HUES64 (cell line): ENCODE measurements around the gene HSPA4.

ENCODE experiments used
- H3K27ac ChIP-seq: 2 replicates; pipeline ENCODE4 v1.7.0; 2013; ENCODE audit warnings: low read depth, low read length, inconsistent platforms
- H3K27me3 ChIP-seq: 2 replicates; pipeline ENCODE4 v1.6.1; 2013; ENCODE audit warnings: mild to moderate bottlenecking, low read length; ENCODE audit not compliant: insufficient read depth
- H3K36me3 ChIP-seq: 2 replicates; pipeline ENCODE4 v1.6.1; 2013; ENCODE audit warnings: mild to moderate bottlenecking, low read length; ENCODE audit not compliant: insufficient read depth
- H3K4me1 ChIP-seq: 2 replicates; pipeline ENCODE4 v1.6.1; 2013; ENCODE audit warnings: mild to moderate bottlenecking, low read length, moderate library complexity; ENCODE audit not compliant: insufficient read depth
- H3K4me3 ChIP-seq: 2 replicates; pipeline ENCODE4 v1.5.1; 2013; ENCODE audit warnings: mild to moderate bottlenecking, low read length, moderate library complexity
- H3K9ac ChIP-seq: 2 replicates; pipeline ENCODE4 v1.6.1; 2013; ENCODE audit warnings: mild to moderate bottlenecking, low read depth, low read length
- H3K9me3 ChIP-seq: 2 replicates; pipeline ENCODE4 v1.6.1; 2013; ENCODE audit warnings: low read depth, low read length; ENCODE audit not compliant: insufficient read depth
- WGBS: fragments of 150-250, 120-280 bp; methylation state at CpG from one replicate; pipeline ENCODE4 v1.1.7; 2013; ENCODE audit warnings: missing lambda C conversion rate; 5-methylcytosine and 5-hydroxymethylcytosine counted together

HSPA4 gene

DNA sequence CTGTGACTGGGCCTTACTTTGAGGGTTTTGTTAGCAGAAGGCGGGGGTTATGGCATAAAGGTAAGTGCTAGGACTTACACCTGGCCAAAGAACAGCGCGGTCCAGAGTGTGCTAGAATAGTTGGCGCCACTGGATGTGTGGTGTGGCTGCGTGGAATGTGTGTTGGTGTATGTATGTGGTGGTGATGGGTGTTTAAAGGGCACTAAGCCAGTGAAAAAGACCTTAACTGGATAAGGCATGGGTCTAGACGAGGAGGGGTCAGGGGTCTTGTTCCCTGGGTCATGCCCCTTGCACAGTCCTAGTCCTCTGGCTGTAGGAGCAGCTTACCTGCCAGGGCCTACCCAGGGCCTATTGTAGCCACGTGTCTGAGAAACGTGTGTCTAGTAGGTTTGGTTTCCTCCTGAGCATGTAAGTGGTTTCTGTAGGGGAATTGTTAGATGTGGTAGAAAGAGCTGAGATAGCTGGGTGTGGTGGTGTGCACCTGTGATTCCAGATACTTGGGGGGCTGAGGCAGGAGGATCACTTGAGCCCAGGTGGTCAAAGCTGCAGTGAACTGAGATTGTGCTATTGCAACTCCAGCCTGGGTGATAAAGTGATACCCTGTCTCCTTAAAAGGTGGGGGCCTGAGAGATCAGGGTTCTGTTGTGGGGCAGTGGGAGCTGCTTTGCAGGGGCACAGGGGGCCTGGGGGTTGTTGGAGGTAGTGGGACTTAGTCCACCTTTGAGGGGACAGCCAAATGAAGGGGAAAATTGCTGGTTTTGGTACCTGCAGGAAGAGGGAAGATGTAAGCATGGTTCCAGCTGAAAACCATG lies 55.2 kb downstream of the HSPA4 start:
- Histone ChIP-seq H3K9me3 (no peaks in the 10 kb centered on the region), H3K27me3 (no peaks in the 10 kb centered on the region), H3K4me3 (no peak overlapping the region), H3K27ac (no peak overlapping the region), H3K9ac (no peak overlapping the region), H3K36me3 (peaks cover 38% of the 10 kb centered on the region), H3K4me1 (no peaks in the 10 kb centered on the region)
- WGBS, result 94% methylated on average over 8 of the region's 8 CpGs

DNA sequence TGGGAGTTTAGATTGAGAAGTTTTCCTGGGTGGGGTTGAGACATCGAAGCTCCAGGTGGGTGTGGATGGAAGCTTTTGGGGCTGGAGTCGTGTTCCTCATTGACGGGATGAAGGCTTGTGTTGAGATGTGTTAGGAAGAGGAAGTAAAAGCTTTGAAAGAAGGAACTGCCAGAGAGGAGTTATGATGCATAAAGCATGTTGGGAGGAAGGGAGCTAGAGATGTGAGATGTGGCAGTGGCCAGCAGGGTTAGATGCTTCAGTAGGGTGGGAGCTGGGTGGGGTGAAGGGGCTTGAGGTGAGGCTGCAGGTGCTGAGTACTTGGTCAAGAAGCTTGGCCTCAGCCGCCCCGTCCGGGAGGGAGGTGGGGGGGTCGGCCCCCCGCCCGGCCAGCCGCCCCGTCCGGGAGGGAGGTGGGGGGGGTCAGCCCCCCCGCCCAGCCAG lies 56.7 kb downstream of the HSPA4 start:
- Histone ChIP-seq H3K4me3 (no peak overlapping the region), H3K27ac (no peak overlapping the region), H3K9me3 (no peaks in the 10 kb centered on the region), H3K27me3 (no peaks in the 10 kb centered on the region), H3K9ac (no peak overlapping the region), H3K4me1 (no peaks in the 10 kb centered on the region), H3K36me3 (peaks cover 23% of the 10 kb centered on the region)
- WGBS, result 92% methylated on average over 3 of the region's 13 CpGs

DNA sequence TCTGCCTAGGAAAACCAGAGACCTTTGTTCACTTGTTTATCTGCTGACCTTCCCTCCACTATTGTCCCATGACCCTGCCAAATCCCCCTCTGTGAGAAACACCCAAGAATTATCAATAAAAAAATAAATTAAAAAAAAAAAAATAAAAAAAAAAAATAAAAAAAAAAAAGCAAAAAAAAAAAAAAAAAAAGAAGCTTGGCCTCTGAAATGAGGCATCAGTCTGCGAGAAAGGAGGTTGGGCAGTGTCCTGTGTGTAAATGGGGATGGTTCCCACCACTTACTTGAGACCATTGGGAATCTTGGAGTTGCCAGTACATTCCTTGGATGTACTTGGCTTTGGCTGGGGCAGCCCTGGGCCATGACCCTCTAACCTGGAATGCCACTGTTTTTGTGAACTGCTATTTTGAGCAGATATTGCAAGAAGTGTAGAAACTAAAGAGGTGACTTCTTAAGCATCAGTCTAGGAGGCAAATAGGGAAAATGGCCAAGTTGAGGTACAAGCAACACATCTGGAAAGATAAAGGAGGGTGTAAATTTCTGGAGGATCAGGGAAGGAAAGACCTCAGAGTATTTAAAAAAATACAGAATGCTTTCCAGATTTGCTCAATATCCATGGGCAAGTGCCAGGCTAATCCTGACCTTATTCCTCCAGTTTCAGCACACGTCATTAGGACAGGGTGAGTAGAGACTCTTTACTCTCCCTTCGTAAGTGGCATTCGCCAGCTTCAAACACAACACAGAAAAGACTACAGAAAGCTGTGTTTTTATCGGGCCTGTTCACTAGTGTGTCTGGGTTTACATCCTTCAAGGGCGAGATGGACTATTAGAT lies 58.1 kb downstream of the HSPA4 start:
- Histone ChIP-seq H3K4me3 (no peak overlapping the region), H3K27ac (no peak overlapping the region), H3K27me3 (no peaks in the 10 kb centered on the region), H3K4me1 (no peaks in the 10 kb centered on the region), H3K9ac (no peak overlapping the region), H3K36me3 (peaks cover 9% of the 10 kb centered on the region), H3K9me3 (no peaks in the 10 kb centered on the region)
- 94% methylated on average over 6 of the region's 6 CpGs for WGBS

DNA sequence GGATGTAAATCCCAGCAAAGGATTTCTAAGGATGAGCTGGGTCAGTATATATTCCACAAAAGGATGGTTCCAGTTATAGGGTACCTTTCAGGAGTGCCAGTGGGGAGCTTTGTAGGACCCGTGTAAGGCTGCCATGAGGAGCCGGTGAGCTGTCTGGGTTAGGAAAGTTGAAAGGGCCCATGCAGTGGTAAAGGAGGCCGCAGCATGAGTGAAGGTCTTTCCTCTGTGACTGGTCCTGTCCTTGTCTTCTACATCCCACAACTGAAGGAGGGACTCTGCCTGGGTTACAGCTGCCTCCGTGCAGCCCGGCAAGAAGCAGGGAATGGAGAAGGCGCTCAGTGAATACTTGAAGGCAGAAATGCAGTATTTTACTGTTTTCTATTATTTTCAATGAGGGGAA lies 58.9 kb downstream of the HSPA4 start:
- no peak overlapping the region for H3K27ac ChIP-seq
- peaks cover under 1% of the 10 kb centered on the region for H3K36me3 ChIP-seq
- H3K9ac ChIP-seq, result no peak overlapping the region
- no peaks in the 10 kb centered on the region for H3K9me3 ChIP-seq
- no peaks in the 10 kb centered on the region for H3K27me3 ChIP-seq
- no peak overlapping the region for H3K4me3 ChIP-seq
- no peaks in the 10 kb centered on the region for H3K4me1 ChIP-seq
- 71% methylated on average over 6 of the region's 6 CpGs for WGBS

DNA sequence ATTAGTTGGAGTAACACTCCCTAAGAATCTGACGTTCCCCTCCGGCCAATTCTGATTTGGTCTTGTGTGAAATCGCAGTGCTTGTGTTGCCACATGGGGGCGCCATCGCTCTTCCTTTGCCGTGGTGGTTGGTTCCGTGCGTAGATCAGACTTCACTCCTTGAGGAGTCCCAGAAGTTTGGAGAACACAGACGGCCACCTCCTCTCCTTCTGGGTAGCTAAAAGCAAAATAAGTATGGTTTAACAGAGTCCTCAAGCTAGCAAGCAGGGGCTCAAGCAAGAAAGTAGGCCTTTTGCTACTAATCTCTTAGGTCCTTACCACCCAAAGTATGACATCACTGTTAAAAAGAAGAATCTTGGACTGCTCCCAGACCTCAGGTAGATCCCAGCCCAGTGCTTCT lies 59.5 kb downstream of the HSPA4 start:
- WGBS, result 8% methylated on average over 9 of the region's 9 CpGs
- no peak overlapping the region for H3K27ac ChIP-seq

DNA sequence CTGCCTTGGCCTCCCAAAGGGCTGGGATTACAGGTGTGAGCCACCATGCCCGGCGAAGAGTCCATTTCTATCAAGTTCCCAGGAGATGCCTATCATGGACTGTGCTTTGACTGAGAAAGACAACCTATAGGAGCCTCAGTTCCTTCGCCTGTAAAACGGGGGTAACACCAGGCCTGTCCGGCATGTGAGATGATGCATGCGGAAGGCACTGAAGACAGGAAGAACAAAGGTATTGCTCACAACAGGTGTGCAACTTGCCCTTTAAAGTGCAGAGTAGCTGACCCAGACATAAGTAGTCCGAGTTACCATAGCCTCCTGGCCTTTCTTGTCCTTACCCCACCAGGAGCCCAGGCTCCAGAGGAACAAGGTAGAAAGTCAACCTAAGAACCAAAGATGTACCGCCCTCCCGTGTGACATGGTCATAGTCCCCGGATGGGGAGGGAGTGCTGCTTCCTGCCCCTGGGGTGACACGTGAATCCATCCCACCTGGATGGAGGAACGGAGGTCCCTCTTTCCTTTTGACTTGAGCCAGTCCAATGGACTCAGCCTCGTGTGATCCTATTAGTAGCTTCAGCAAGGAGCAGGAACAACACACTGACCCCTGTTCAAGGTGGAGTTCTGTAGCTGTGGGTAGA lies 60.3 kb downstream of the HSPA4 start:
- WGBS, result 92% methylated on average over 13 of the region's 13 CpGs
- H3K27ac ChIP-seq, result no peak overlapping the region
- H3K4me3 ChIP-seq, result no peak overlapping the region
- H3K9ac ChIP-seq, result no peak overlapping the region
- H3K36me3 ChIP-seq, result no peaks in the 10 kb centered on the region
- H3K27me3 ChIP-seq, result peaks cover 3% of the 10 kb centered on the region; the same call in 1 of the 2 replicates
- H3K4me1 ChIP-seq, result no peaks in the 10 kb centered on the region
- H3K9me3 ChIP-seq, result no peaks in the 10 kb centered on the region

More for the DNA sequence above, 59.5 kb downstream of the HSPA4 start:
- Histone ChIP-seq H3K36me3 (no peaks in the 10 kb centered on the region), H3K9ac (no peak overlapping the region), H3K27me3 (no peaks in the 10 kb centered on the region), H3K9me3 (no peaks in the 10 kb centered on the region), H3K4me1 (no peaks in the 10 kb centered on the region), H3K4me3 (no peak overlapping the region)

DNA sequence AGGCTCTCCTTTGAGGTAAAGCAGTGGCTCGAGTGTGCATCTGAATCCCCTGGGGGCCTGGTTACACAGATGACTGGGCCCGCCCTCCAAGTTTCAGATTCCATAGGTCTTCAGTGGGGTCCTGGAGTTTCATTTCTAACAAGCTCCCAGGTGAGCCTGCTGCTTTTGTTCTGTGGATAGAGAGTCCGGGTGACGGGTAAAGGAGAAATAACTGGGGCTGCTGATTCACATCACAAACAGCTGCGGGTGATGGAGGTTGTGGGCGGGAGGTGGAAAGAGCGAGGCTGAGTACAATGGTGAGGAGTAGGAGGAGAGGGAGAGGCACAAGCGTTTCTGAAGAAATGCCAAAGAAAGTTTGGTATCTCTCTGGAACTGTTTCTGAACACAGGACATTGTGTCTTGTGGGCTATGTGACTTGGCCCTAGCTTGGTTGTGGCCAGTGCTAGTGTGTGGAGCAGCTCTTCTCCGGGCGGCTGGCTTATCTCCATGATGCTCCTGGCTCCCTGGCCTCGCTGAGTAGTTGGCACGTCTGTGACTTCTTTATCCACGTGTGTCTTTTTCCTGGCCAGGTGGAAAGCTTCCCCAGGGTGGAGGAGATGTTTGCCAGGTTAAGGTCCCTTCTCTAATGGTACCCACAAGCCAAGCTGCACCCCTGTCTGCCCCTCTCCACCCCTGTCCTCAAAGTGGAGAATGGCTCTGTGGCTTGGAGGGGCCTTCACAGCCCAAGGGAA lies 61.7 kb downstream of the HSPA4 start:
- WGBS, result 86% methylated on average over 13 of the region's 13 CpGs
- no peak overlapping the region for H3K27ac ChIP-seq
- H3K4me1 ChIP-seq, result no peaks in the 10 kb centered on the region

DNA sequence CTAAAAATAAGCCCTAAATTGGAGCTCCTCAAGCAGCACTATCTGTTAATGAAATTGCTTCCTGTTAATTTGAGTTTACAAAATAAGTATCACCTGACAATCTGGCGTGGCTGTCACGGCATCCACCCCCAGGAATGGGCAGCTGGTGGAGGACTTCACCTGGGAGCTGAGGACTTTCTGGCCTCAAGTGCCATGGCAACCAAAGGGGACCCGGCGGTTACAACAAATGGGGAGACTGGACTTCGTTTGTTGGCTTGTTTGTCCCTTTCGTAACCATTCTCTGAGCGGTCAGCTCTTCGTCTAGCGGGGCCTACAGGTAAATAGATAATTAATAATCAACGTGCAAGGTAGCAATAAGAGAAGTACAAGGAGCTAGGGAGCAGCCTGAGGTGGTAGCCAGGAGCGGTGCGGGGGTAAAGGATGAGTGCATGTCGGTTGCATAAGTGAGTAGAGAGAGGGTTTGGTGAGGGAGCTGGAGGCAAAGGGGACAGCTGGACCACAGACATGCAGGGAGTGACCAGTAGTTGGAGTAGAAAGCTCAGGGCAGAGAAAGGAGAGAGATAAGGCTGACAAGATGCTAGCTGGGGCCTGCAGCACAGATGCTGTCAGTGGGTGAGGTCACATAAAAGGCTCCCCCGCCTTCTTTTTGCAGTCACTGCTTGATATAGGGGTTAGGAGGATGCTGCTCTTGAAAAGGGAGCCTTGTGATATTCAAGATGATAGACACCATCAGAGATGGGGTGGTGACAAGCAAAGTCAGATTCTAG lies 62.5 kb downstream of the HSPA4 start:
- Histone ChIP-seq H3K27me3 (peaks cover 6% of the 10 kb centered on the region; the same call in 1 of the 2 replicates), H3K9me3 (no peaks in the 10 kb centered on the region), H3K4me3 (no peak overlapping the region), H3K9ac (no peak overlapping the region), H3K27ac (no peak overlapping the region), H3K36me3 (no peaks in the 10 kb centered on the region), H3K4me1 (no peaks in the 10 kb centered on the region)
- WGBS, result 92% methylated on average over 14 of the region's 14 CpGs

More for the DNA sequence above, 61.7 kb downstream of the HSPA4 start:
- Histone ChIP-seq H3K27me3 (peaks cover 6% of the 10 kb centered on the region; the same call in 1 of the 2 replicates), H3K9me3 (no peaks in the 10 kb centered on the region), H3K4me3 (no peak overlapping the region), H3K9ac (no peak overlapping the region), H3K36me3 (no peaks in the 10 kb centered on the region)

DNA sequence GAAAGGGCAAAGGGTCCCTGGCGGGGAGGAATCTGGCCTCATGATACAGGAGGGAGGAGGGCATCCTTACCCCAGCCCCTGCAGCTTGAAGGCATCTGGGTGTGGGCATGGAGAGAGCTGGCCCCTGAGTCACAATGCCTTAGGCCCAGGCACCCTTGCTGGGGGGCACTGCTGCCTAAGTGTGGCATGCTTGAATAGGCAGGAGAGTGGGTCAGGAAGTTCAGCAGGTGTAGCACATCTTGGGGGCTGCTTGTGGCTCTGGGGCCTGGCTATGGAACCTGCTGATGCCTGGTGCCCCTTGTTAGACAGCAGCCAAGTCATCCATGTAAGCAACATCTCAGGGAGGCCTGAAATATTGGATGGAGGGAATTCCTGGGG lies 63.1 kb downstream of the HSPA4 start:
- 97% methylated on average over 1 of the region's 1 CpG for WGBS
- Histone ChIP-seq H3K9ac (no peak overlapping the region), H3K36me3 (no peaks in the 10 kb centered on the region), H3K4me3 (no peak overlapping the region), H3K9me3 (no peaks in the 10 kb centered on the region), H3K4me1 (no peaks in the 10 kb centered on the region), H3K27ac (no peak overlapping the region), H3K27me3 (peaks cover 6% of the 10 kb centered on the region; the same call in 1 of the 2 replicates)

DNA sequence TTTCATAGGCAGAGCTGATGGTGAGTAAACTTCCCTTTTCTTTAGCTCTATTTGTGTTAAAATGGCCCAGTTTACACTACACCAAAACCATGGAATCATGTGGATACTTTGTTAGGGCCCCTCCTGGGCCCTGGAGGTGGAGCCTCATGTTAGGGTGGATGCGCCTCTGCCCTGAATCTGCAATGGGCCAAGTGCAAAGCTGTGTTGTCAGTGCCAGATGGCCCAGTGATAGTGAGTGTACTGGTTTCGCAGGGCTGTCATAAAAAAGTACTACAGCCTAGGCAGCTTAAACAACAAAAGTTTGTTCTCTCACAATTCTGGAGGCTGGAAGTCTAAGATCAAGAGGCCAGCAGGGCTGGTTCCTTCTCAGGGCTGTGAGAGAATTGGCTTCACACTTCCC lies 64.8 kb downstream of the HSPA4 start:
- H3K27me3 ChIP-seq, result peaks cover 6% of the 10 kb centered on the region; the same call in 1 of the 2 replicates
- H3K27ac ChIP-seq, result no peak overlapping the region
- H3K9me3 ChIP-seq, result no peaks in the 10 kb centered on the region
- H3K4me1 ChIP-seq, result no peaks in the 10 kb centered on the region
- whole genome bisulfite sequencing, result 87% methylated on average over 2 of the region's 2 CpGs
- H3K9ac ChIP-seq, result no peak overlapping the region
- no peaks in the 10 kb centered on the region for H3K36me3 ChIP-seq
- no peak overlapping the region for H3K4me3 ChIP-seq
